Measurements from ENCODE around the gene AUNIP.
"Not testable (repeated sequence)": the region's sequence is repeated elsewhere in the genome, so short reads cannot be mapped to it uniquely, and the experiment has no call there.

The AUNIP gene

DNA sequence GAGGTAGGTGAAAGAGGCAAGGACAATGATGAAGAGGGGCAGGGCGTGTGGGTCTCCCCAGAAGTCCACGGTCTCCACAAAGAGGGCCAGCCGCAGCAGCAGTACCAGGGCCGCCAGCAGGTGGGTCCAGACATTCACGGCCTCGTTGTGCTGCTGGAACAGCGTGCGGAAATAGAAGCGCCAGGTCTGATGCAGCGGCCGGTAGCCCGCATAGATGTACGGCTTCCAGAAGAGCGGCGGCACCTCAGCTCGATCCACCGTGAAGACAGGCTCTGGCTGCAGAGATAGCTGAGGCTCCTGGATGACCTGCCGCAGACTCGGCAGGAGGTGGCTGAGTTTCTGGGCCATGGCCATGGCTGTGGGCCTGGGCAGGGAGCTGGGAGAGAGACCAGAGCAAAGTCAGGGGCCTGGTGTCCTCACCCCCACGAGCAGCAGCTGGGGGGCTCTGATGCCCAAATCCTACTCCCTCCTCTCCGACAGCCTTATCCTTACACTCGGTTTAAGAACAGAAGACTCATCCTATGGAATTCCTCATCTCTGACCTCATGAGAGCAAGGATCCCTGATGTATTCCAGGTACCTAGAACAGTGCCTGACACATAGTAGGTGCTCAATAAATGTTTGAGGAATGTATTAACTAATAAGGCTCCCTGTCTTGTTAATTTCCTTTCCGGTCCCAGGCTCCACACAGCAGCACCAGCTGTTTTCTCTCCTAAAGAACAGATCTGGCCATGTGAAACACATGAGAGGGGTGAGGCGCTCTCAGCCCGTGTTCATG is 4.4 kb upstream of the AUNIP start:
- no peak for DNase-seq

- no peak for DNase-seq
Measured at GRCh38 chr1:25862785-25863485, 3.7 kb upstream of the AUNIP start.

GRCh38 chr1:25861316-25862286 is 2.3 kb upstream of the AUNIP start:
- DNase-seq: no peak

GRCh38 chr1:25858494-25858893 is 763 bp downstream of the AUNIP start:
- no peak for DNase-seq

GRCh38 chr1:25856856-25857255 is 2.4 kb downstream of the AUNIP start:
- DNase-seq: no peak

DNA sequence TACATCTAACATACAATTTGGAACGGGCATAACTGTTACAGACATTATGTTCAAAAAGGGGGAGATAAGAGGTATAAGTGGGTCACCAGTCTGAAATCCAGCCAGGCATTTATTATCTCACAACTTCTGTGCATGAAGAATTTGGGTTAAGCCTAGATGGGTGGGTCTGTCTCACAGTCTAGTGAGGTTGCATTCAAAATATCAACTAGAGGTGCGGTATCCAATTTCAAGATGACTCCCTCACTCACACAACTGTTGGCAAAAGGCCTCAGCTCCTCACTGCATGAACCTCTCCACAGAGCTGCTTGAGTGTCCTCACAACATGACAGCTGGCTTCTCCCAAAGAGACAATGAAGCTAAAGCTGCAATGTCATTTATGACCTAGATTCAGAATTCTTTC is 4.7 kb downstream of the AUNIP start:
- DNase-seq: no peak

- peak; percentile 78 for DNase-seq
Measured at GRCh38 chr1:25848531-25848930, 10.7 kb downstream of the AUNIP start.

DNA sequence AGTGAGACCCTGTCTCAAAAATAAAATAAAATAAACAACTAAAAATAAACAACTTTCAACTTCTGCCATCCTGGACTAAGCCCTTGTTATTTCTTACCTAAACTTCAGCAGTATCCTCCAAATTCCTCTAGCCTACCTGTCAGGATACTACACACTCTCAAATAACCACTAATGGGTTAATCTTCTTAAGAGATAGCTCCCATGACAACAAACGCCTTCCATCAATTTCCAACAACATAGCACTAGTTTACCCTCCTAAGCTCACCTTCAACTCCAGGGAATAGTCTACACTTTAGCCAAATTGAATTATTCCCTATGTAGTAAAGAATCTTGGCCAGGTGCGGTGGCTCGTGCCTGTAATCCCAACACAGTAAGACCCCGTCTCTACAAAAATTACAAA is 11.3 kb downstream of the AUNIP start:
- peak; percentile 71 for DNase-seq

GRCh38 chr1:25845664-25846063 is 13.6 kb downstream of the AUNIP start:
- no peak for DNase-seq

GRCh38 chr1:25844536-25845337 is 14.5 kb downstream of the AUNIP start:
- DNase-seq: no peak

DNA sequence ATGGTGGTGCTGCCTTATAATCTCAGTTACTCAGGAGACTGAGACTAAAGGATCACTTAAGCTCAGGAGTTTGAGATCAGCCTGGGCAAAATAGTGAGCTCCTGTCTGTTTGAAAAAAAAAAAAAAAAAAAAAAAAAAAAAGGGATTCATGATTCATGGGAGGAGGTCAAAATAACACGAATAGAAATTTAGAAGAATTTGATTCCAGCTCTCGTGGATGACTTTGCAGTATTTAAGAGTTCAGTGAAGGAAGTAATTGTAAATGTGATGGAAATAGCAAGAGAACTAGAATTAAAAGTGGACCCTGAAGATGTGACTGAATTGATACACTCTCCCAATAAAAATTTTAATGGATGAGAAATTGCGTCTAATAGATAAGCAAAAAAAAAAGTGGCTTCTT is 15.8 kb downstream of the AUNIP start:
- DNase-seq: no peak

GRCh38 chr1:25839808-25840207 is 19.4 kb downstream of the AUNIP start:
- DNase-seq: not testable (repeated sequence)

- DNase-seq: peak; percentile 23
Measured at GRCh38 chr1:25837262-25837875, 21.9 kb downstream of the AUNIP start.

GRCh38 chr1:25836695-25837094 is 22.6 kb downstream of the AUNIP start:
- DNase-seq: no peak

- DNase-seq: no peak
Measured at GRCh38 chr1:25834894-25835293, 24.4 kb downstream of the AUNIP start.

DNA sequence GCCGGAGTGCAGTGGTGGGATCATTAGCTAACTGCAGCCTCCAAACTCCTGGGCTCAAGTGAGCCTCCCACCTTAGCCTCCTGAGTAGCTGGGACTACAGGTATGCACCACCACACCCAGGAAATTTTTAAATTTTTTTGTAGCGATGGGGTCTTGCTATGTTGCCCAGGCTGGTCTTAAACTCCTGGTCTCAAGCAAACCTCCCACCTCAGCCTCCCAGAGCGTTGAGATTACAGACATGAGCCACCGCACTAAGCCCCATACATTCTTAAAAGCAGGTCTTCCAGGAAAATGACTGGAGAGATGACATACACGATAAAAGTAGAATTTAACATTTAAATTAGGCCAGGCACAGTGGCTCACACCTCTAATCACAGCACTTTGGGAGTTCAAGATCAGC is 26.1 kb downstream of the AUNIP start:
- DNase-seq: no peak

- no peak for DNase-seq
Measured at GRCh38 chr1:25832336-25833037, 26.8 kb downstream of the AUNIP start.

GRCh38 chr1:25831569-25832196 is 27.6 kb downstream of the AUNIP start:
- no peak for DNase-seq

DNA sequence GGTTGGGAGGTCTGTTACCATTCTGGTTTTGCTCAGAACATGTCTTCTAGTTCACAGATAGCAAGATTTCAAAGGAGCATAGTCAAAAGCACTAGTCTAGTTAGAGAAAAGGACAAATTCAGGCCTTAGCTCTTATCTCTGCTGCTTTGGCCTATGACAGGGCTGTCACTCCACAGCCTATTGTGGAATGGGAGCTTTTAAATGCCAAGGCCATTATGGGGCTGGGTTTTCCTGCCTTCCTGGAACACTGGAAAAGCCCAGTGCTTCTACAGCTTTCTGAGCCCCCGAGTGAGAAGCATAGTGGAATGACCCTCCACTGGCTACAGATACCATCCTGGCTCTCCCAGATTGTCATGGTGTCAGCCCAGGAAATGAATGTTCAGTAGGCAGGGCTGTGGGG is 30.2 kb downstream of the AUNIP start:
- DNase-seq: no peak

GRCh38 chr1:25828491-25828890 is 30.8 kb downstream of the AUNIP start:
- no peak for DNase-seq

DNA sequence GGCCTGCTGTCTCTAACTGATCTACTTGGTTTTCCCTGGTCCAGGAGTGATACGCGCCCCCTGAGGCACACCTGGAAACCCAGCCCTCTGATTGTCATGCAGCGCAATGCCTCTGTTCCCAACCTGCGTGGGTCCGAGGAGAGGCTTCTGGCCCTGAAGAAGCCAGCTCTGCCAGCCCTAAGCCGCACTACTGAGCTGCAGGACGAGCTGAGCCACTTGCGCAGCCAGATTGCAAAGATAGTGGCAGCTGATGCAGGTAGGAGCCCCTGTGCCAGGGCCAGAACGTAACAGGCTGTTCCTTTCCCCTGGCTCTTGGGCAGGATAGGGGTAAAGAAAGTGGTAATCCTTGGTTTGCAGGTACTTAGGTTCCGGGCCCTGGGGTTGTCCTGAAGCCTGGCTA is 32.7 kb downstream of the AUNIP start:
- no peak for DNase-seq

Measured in NCI-H82 (cell line).